MM.1S (cell line): ENCODE data around the gene TMEM212.

Source experiments
- DNase-seq: peaks from one replicate; pipeline ENCODE4 v3.0.0-alpha.2; 2015
- H2AFZ ChIP-seq: fragments of 300-600 bp; sonication (generic); 2 replicates; pipeline ENCODE4 v1.6.0; 2016; ENCODE audit warnings: antibody characterized with exemption, low read length
- H3F3A ChIP-seq: fragments of 300-600 bp; sonication (generic); 2 replicates; pipeline ENCODE4 v1.6.1; 2016; ENCODE audit warnings: mild to moderate bottlenecking, antibody characterized with exemption, low read length, moderate library complexity, mixed read lengths; ENCODE audit not compliant: insufficient read depth
- H3K27ac ChIP-seq: fragments of 300-600 bp; sonication (generic); 2 replicates; pipeline ENCODE4 v1.5.1; 2016; ENCODE audit warnings: mild to moderate bottlenecking, low read length
- H3K27me3 ChIP-seq: fragments of 300-600 bp; sonication (generic); replicated peaks from 2 replicates; pipeline ENCODE4 v1.6.0; 2016; ENCODE audit warnings: low read length; ENCODE audit not compliant: insufficient read depth
- H3K36me3 ChIP-seq: fragments of 300-600 bp; sonication (generic); replicated peaks from 2 replicates; pipeline ENCODE4 v1.6.1; 2016; ENCODE audit warnings: mild to moderate bottlenecking, low read length, mixed read lengths; ENCODE audit not compliant: insufficient read depth
- H3K4me1 ChIP-seq: fragments of 300-600 bp; sonication (generic); 2 replicates; pipeline ENCODE4 v1.6.1; 2016; ENCODE audit warnings: low read length, mixed read lengths
- H3K4me2 ChIP-seq: fragments of 300-600 bp; sonication (generic); 2 replicates; pipeline ENCODE4 v1.6.0; 2016; ENCODE audit warnings: low read depth, low read length
- H3K4me3 ChIP-seq: fragments of 300-600 bp; sonication (generic); 2 replicates; pipeline ENCODE4 v1.5.1; 2016; ENCODE audit warnings: low read length, mixed read lengths
- H3K79me2 ChIP-seq: fragments of 300-600 bp; sonication (generic); 2 replicates; pipeline ENCODE4 v1.6.1; 2016; ENCODE audit warnings: mixed run types, low read length, mixed read lengths
- H3K9ac ChIP-seq: fragments of 300-600 bp; sonication (generic); 2 replicates; pipeline ENCODE4 v1.6.1; 2016; ENCODE audit warnings: low read length, mixed read lengths
- H3K9me2 ChIP-seq: fragments of 300-600 bp; sonication (generic); replicated peaks from 2 replicates; pipeline ENCODE4 v1.6.1; 2016; ENCODE audit warnings: mild to moderate bottlenecking, low read length, mixed read lengths; ENCODE audit not compliant: insufficient read depth
- H3K9me3 ChIP-seq: fragments of 300-600 bp; sonication (generic); replicated peaks from 2 replicates; pipeline ENCODE4 v1.6.1; 2016; ENCODE audit warnings: mild to moderate bottlenecking, low read length, mixed read lengths; ENCODE audit not compliant: insufficient read depth
- H4K20me1 ChIP-seq: fragments of 300-600 bp; sonication (generic); 2 replicates; pipeline ENCODE4 v1.6.1; 2016; ENCODE audit warnings: mild to moderate bottlenecking, low read length, moderate library complexity, mixed read lengths; ENCODE audit not compliant: insufficient read depth
- CTCF ChIP-seq: fragments of 300-600 bp; sonication (generic); IDR thresholded peaks from 2 replicates; pipeline ENCODE4 v1.5.1; 2016; ENCODE audit warnings: antibody characterized with exemption, low read length, mixed read lengths
- EZH2 ChIP-seq: fragments of 300-600 bp; sonication (generic); optimal IDR thresholded peaks from 2 replicates; pipeline ENCODE3; 2017; ENCODE audit warnings: low read depth, mild to moderate bottlenecking, antibody characterized with exemption, low read length, mixed read lengths
- EZH2phosphoT487 ChIP-seq: fragments of 300-600 bp; sonication (generic); IDR thresholded peaks from 2 replicates; pipeline ENCODE4 v1.6.1; 2018; ENCODE audit warnings: antibody characterized with exemption, low read length

Gene TMEM212

GRCh38 chr3:171824824-171825221 lies 18.3 kb upstream of the TMEM212 start:
- Histone ChIP-seq H3K9ac (no peak overlapping the region), H3K4me1 (no peaks in the 10 kb centered on the region), H3K9me3 (no peaks in the 10 kb centered on the region), H3K9me2 (no peaks in the 10 kb centered on the region), H3K36me3 (no peaks in the 10 kb centered on the region), H2AFZ (no peak overlapping the region), H3K4me3 (no peak overlapping the region), H3F3A (no peaks in the 10 kb centered on the region), H3K27ac (no peak overlapping the region), H3K27me3 (no peaks in the 10 kb centered on the region), H3K4me2 (no peak overlapping the region), H4K20me1 (no peaks in the 10 kb centered on the region), H3K79me2 (no peaks in the 10 kb centered on the region)
- TF ChIP-seq EZH2 (no peak), EZH2phosphoT487 (no peak), CTCF (no peak)
- DNase-seq: no peak

DNA sequence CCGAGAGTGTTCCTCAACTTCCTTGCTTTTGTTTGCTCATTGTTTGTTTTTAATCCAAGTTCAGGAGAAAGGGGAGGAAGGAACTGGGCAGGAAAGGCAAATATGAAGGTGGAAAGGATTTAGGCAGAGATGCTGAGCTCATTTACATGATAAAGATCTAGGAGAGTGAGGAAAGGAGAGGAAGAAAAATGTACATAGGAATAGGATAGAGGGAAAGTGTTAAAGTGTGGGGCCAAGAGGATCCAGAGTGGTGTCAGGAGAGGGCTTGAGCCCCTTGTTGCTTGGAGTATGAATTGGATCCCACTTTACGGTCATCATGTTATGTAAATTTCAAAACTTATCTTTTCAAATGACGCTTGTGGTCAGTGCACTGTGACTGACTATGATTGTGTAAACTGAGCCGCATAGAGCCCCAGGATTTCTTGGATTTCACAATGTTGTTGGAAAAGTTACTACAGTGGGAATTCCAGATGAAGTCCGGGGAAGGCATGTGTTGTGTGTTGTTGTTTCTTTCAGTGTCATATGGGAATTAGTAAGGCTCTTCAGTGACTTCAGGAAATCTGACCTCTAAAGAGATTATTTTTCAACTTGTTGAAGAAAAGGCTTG lies 17.8 kb upstream of the TMEM212 start:
- DNase-seq: no peak
- TF ChIP-seq EZH2 (no peak), EZH2phosphoT487 (no peak), CTCF (no peak)
- no peaks in the 10 kb centered on the region for H3K27me3 ChIP-seq
- H3K4me1 ChIP-seq: no peaks in the 10 kb centered on the region
- H3K9ac ChIP-seq: no peak overlapping the region
- no peaks in the 10 kb centered on the region for H3K79me2 ChIP-seq
- H3F3A ChIP-seq: no peaks in the 10 kb centered on the region
- H3K36me3 ChIP-seq: no peaks in the 10 kb centered on the region
- no peak overlapping the region for H3K27ac ChIP-seq
- H3K4me3 ChIP-seq: no peak overlapping the region
- H3K9me3 ChIP-seq: no peaks in the 10 kb centered on the region
- no peaks in the 10 kb centered on the region for H4K20me1 ChIP-seq
- no peak overlapping the region for H2AFZ ChIP-seq
- no peak overlapping the region for H3K4me2 ChIP-seq
- no peaks in the 10 kb centered on the region for H3K9me2 ChIP-seq

- H3K9me2 ChIP-seq: no peaks in the 10 kb centered on the region
- H3K79me2 ChIP-seq: no peaks in the 10 kb centered on the region
- no peaks in the 10 kb centered on the region for H3K9me3 ChIP-seq
- H3K36me3 ChIP-seq: no peaks in the 10 kb centered on the region
- DNase-seq: no peak
- H3K4me1 ChIP-seq: no peaks in the 10 kb centered on the region
- TF ChIP-seq CTCF (no peak), EZH2phosphoT487 (no peak), EZH2 (no peak)
- H3K4me2 ChIP-seq: no peak overlapping the region
- H2AFZ ChIP-seq: no peak overlapping the region
- H3K9ac ChIP-seq: no peak overlapping the region
- no peaks in the 10 kb centered on the region for H3F3A ChIP-seq
- H3K27me3 ChIP-seq: no peaks in the 10 kb centered on the region
- no peaks in the 10 kb centered on the region for H4K20me1 ChIP-seq
- no peak overlapping the region for H3K4me3 ChIP-seq
- H3K27ac ChIP-seq: no peak overlapping the region
Observed at GRCh38 chr3:171827385-171827784, 15.8 kb upstream of the TMEM212 start.
